Measurements from ENCODE around the gene DDX47. TPM values are rescaled to one million over a fixed set of nuclear protein-coding genes. Genes with fewer than 3 reads are reported as not detected.

DDX47 gene
- total and polyA plus RNA-seq, 9 donors: 43.9 to 55.5 (median 50.2) TPM

Other genes starting within 250 kb of the DDX47 start
- gene CREBL2, start 201.5 kb upstream of the DDX47 start, total RNA-seq: 11.6 TPM
- gene CREBL2, start 201.5 kb upstream of the DDX47 start, polyA plus RNA-seq (ENCODE audit: insufficient read depth in 1 of 8, insufficient read length in 8 of 8, low replicate concordance in 1 of 8): 10 to 100 TPM in 5 of 8 donors, 1 to 10 TPM in 3; 7.9 to 14.5 (median 10.3) TPM
- gene GPR19, start 117.2 kb upstream of the DDX47 start, total RNA-seq: 0.66 TPM
- 1 to 10 TPM in 4 of 8 donors, under 1 TPM in 4; 0.37 to 1.9 (median 0.97) TPM for gene GPR19, start 117.2 kb upstream of the DDX47 start, polyA plus RNA-seq (ENCODE audit: insufficient read depth in 1 of 8, insufficient read length in 8 of 8, low replicate concordance in 1 of 8)
- gene CDKN1B, start 96.0 kb upstream of the DDX47 start, total RNA-seq: 36.6 TPM
- gene CDKN1B, start 96.0 kb upstream of the DDX47 start, polyA plus RNA-seq (ENCODE audit: insufficient read depth in 1 of 8, insufficient read length in 8 of 8, low replicate concordance in 1 of 8): 10 to 100 TPM; 40.7 to 53.7 (median 46.2) TPM
- 8.8 TPM for gene APOLD1, start 27.7 kb upstream of the DDX47 start, total RNA-seq
- 10 to 100 TPM in 2 of 8 donors, 1 to 10 TPM in 6; 6.8 to 11.2 (median 8.4) TPM for gene APOLD1, start 27.7 kb upstream of the DDX47 start, polyA plus RNA-seq (ENCODE audit: insufficient read depth in 1 of 8, insufficient read length in 8 of 8, low replicate concordance in 1 of 8)
- gene GPRC5A, start 78.2 kb downstream of the DDX47 start, total RNA-seq: 1.1 TPM
- 1 to 10 TPM in 7 of 8 donors, under 1 TPM in 1; 0.90 to 5.9 (median 1.9) TPM for gene GPRC5A, start 78.2 kb downstream of the DDX47 start, polyA plus RNA-seq (ENCODE audit: insufficient read depth in 1 of 8, insufficient read length in 8 of 8, low replicate concordance in 1 of 8)
- not detected for gene GPRC5D, start 138.8 kb downstream of the DDX47 start, total RNA-seq
- under 1 TPM in 7 of 8 donors, not detected in 1; 0.21 to 0.81 (median 0.40) TPM for gene GPRC5D, start 138.8 kb downstream of the DDX47 start, polyA plus RNA-seq (ENCODE audit: insufficient read depth in 1 of 8, insufficient read length in 8 of 8, low replicate concordance in 1 of 8)
- gene HEBP1, start 186.9 kb downstream of the DDX47 start, total RNA-seq: 13.9 TPM
- gene HEBP1, start 186.9 kb downstream of the DDX47 start, polyA plus RNA-seq (ENCODE audit: insufficient read depth in 1 of 8, insufficient read length in 8 of 8, low replicate concordance in 1 of 8): 10 to 100 TPM; 39.0 to 63.2 (median 47.7) TPM
- 5.1 TPM for gene FAM234B, start 231.0 kb downstream of the DDX47 start, total RNA-seq
- gene FAM234B, start 231.0 kb downstream of the DDX47 start, polyA plus RNA-seq (ENCODE audit: insufficient read depth in 1 of 8, insufficient read length in 8 of 8, low replicate concordance in 1 of 8): 1 to 10 TPM; 2.8 to 7.2 (median 4.8) TPM